ENCODE results near the gene ACTC1. TPM values are rescaled to one million over a fixed set of nuclear protein-coding genes. Genes with fewer than 3 reads are reported as not detected.
A peak's percentile ranks its signal among the peaks of the same experiment; 100 is the strongest.

Gene ACTC1
- total RNA-seq, 3 donors from 2014 or later = not detected

DNA sequence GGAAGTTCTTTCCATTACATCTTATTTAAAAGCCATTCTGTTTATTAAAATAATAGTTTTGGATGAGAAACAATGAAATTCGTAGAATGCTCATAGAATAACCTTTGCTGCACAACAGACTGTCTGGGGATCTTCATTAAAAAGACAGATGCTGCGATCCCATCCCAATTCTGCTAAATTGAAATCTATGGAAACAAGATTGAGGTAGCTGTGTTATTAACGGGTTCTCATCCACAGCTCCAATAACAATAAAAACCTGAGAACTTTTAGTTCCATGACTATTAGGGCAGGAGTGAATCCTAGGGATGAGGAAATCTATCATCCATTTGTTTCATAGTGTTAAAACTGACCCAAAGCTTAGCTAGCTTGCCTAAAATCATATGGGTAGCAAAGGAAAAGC lies 38.1 kb downstream of the ACTC1 start:
- peaks cover 57% of the 10 kb centered on the region for H3K27me3 Mint-ChIP-seq (ENCODE audit: low read depth)
- H3K4me1 Mint-ChIP-seq (ENCODE audit: low read depth) = peaks cover 6% of the 10 kb centered on the region
- no peak for DNase-seq
- no peaks in the 10 kb centered on the region for H3K36me3 Mint-ChIP-seq (ENCODE audit: insufficient read depth)
- H3K9me3 Mint-ChIP-seq = no peaks in the 10 kb centered on the region
- no peak for ATAC-seq
- no peak overlapping the region for H3K4me3 Mint-ChIP-seq

- no peaks in the 10 kb centered on the region for H3K9me3 Mint-ChIP-seq
Measured at GRCh38 chr15:34755419-34755773, 40.0 kb downstream of the ACTC1 start.

GRCh38 chr15:34754674-34755418 lies 40.5 kb downstream of the ACTC1 start, which contains the start of gene GJD2:
TSS of gene GJD2 (minus strand) at chr15:34754998. CDS start at chr15:34754488, 510 bp downstream.
- Mint-ChIP-seq H3K9me3 (no peaks in the 10 kb centered on the region), H3K4me3 (peak within 1 kb of the TSS; percentile 44), H3K4me1 (ENCODE audit: low read depth) (peaks cover 6% of the 10 kb centered on the region), H3K27me3 (ENCODE audit: low read depth) (peaks cover 65% of the 10 kb centered on the region), H3K36me3 (ENCODE audit: insufficient read depth) (no peaks in the 10 kb centered on the region)
- ATAC-seq (peak; percentile 33 to 58), DNase-seq (no peak)

More at GRCh38 chr15:34755419-34755773, 40.0 kb downstream of the ACTC1 start:
- Mint-ChIP-seq H3K4me1 (ENCODE audit: low read depth) (peaks cover 6% of the 10 kb centered on the region), H3K4me3 (peak overlapping the region; percentile 44), H3K36me3 (ENCODE audit: insufficient read depth) (no peaks in the 10 kb centered on the region), H3K27me3 (ENCODE audit: low read depth) (peaks cover 66% of the 10 kb centered on the region)
- DNase-seq = no peak
- no peak for ATAC-seq

GRCh38 chr15:34754171-34754601 lies 41.2 kb downstream of the ACTC1 start:
- ATAC-seq (no peak), DNase-seq (no peak)
- no peaks in the 10 kb centered on the region for H3K36me3 Mint-ChIP-seq (ENCODE audit: insufficient read depth)
- H3K27me3 Mint-ChIP-seq (ENCODE audit: low read depth) = peaks cover 62% of the 10 kb centered on the region
- no peak overlapping the region for H3K4me3 Mint-ChIP-seq
- no peaks in the 10 kb centered on the region for H3K9me3 Mint-ChIP-seq
- peaks cover 6% of the 10 kb centered on the region for H3K4me1 Mint-ChIP-seq (ENCODE audit: low read depth)

DNA sequence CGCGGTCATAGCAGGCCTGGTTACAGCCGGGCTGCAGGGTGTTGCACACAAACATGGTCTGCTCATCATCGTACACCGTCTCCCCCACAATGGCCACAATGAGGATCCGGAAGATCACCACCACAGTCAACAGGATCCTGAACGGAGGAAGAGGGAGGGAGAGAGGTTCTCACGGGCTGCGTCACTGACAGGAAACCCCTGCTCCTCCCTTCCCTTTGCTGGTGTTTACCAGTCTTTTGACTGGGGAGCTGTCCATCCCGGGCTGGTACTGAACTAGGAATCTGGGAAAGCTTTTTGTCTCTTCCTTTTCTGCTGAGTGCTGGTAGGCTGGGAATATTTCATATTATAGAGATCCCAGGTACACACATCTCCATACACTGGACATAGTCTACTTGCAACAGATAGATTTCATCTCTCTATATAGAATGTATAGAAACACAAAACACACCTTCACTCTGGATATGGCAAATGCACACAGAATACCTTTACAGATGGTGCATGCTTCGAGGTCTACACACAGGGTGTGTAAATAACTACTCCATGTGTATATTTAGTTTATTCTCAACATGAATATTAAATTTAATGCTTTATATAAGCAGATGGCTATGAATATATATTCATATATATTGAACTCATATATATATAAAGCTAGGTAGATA lies 42.0 kb downstream of the ACTC1 start:
- H3K4me1 Mint-ChIP-seq (ENCODE audit: low read depth) = peaks cover 6% of the 10 kb centered on the region
- DNase-seq (no peak), ATAC-seq (no peak)
- H3K27me3 Mint-ChIP-seq (ENCODE audit: low read depth) = peaks cover 60% of the 10 kb centered on the region
- H3K9me3 Mint-ChIP-seq = no peaks in the 10 kb centered on the region
- no peak overlapping the region for H3K4me3 Mint-ChIP-seq
- H3K36me3 Mint-ChIP-seq (ENCODE audit: insufficient read depth) = no peaks in the 10 kb centered on the region

- ATAC-seq = no peak
- Mint-ChIP-seq H3K36me3 (ENCODE audit: insufficient read depth) (no peaks in the 10 kb centered on the region), H3K9me3 (no peaks in the 10 kb centered on the region), H3K4me3 (no peak overlapping the region), H3K4me1 (ENCODE audit: low read depth) (peaks cover 3% of the 10 kb centered on the region), H3K27me3 (ENCODE audit: low read depth) (peaks cover 48% of the 10 kb centered on the region)
- DNase-seq = no peak
Measured at GRCh38 chr15:34749691-34750090, 45.7 kb downstream of the ACTC1 start.

Other genes with a start within 250 kb of the ACTC1 start
- gene GOLGA8B, start 211.9 kb downstream of the ACTC1 start, total RNA-seq = 100 to 1,000 TPM in 2 of 3 donors, 10 to 100 TPM in 1; 65.5 to 159 (median 135) TPM
- not detected for gene GJD2, start 40.6 kb downstream of the ACTC1 start, total RNA-seq
- gene AQR, start 174.2 kb upstream of the ACTC1 start, total RNA-seq = 10 to 100 TPM; 41.5 to 47.5 (median 43.3) TPM
- 10 to 100 TPM; 52.1 to 60.3 (median 57.6) TPM for gene ZNF770, start 192.7 kb upstream of the ACTC1 start, total RNA-seq